Heart right ventricle (tissue), 16 donors: Measurements from ENCODE around the gene CRYBB1. TPM values are rescaled to one million over a fixed set of nuclear protein-coding genes. Genes with fewer than 3 reads are reported as not detected.

Experiments
- ATAC-seq, 8 donors: fragments of 200-7000 bp; cut with Tn5 transposase; one replicate each; pipeline ENCODE4 v1.9.1; 2020; ENCODE audit warnings: mild to moderate bottlenecking in 8 of 8, moderate library complexity in 8 of 8, moderate number of reproducible peaks in 1 of 8
- DNase-seq, 2 donors: peaks; one replicate each; pipeline ENCODE4 v3.0.0-alpha.2; 2020
- H3K27ac ChIP-seq, 10 donors: fragments of 200-600 bp; sonication (generic) in 2 of 10; one replicate each; pipeline versions ENCODE4 v1.5.0 to v1.8.0; 2020 to 2022; ENCODE audit warnings: mild to moderate bottlenecking in 3 of 10
- H3K27me3 ChIP-seq, 7 donors: fragments of 200-600 bp; one replicate each; pipeline ENCODE4 v1.8.0; 2021 to 2022; ENCODE audit warnings: mild to moderate bottlenecking in 2 of 7
- H3K36me3 ChIP-seq, 9 donors: fragments of 200-600 bp; sonication (generic) in 1 of 9; one replicate each; pipeline versions ENCODE4 v1.5.0 to v1.8.0; 2020 to 2022; ENCODE audit warnings: mild to moderate bottlenecking in 2 of 9
- H3K4me1 ChIP-seq, 9 donors: fragments of 200-600 bp; sonication (generic) in 1 of 9; one replicate each; pipeline versions ENCODE4 v1.5.0 to v1.8.0; 2020 to 2022; ENCODE audit warnings: mild to moderate bottlenecking in 4 of 9
- H3K4me3 ChIP-seq, 10 donors: fragments of 200-600 bp; sonication (generic) in 2 of 10; one replicate each; pipeline versions ENCODE4 v1.5.0 to v1.8.0; 2020 to 2022; ENCODE audit warnings: mild to moderate bottlenecking in 7 of 10, moderate library complexity in 2 of 10
- H3K9me3 ChIP-seq, 11 donors: fragments of 200-600 bp in 10 of 11; sonication (generic) in 2 of 11; one replicate each; pipeline versions ENCODE4 v1.5.0 to v1.8.0; 2013 to 2022; ENCODE audit warnings: mild to moderate bottlenecking in 2 of 11, control low read depth in 1 of 11, moderate library complexity in 1 of 11
- WGBS, 2 donors: extraction: QIAGEN DNeasy Blood & Tissue Kit; methylation state at CpG; one replicate each; pipeline ENCODE4 v1.1.7; 2013; ENCODE audit warnings: inconsistent platforms in 1 of 2; 5-methylcytosine and 5-hydroxymethylcytosine counted together
- intact Hi-C, 10 donors: fragments of 100-400 bp; cut with DNase I; formaldehyde crosslinking; loops; one replicate each; pipeline versions ENCODE4 v1.11.1 to v1.14.2; 2022
- polyA plus RNA-seq, 2 donors: library from polyadenylated mRNA; stranded (reverse); fragments of 200-250 nt; gene quantifications; one replicate each; pipeline ENCODE4 v1.2.3, GENCODE V29; 2013
- total RNA-seq, 10 donors: library from RNA; stranded (reverse); fragmentation: NEBNext Ultra II Directional in 3 of 10; extraction: Animal tissue kit (Norgen Biotek cat#: 25700) in 3 of 10; gene quantifications; one replicate each; pipeline versions ENCODE4 v1.2.1 to v1.2.4, GENCODE V29; 2021 to 2023
- TF ChIP-seq, protein P1 (sequence below), 9 donors: fragments of 200-600 bp; sonication (generic) in 2 of 9; IDR thresholded peaks; one replicate each; pipeline versions ENCODE4 v1.5.0 to v1.8.0; 2021 to 2022; ENCODE audit warnings: antibody characterized with exemption in 9 of 9, mild to moderate bottlenecking in 5 of 9, moderate library complexity in 1 of 9
- donor health status: Arrhythmogenic right ventricular cardiomyopathy.
- donor health status: ischemic (EF 13 %, LVEDD 7.1; RV severe dilation, severe dysfunction).
- donor health status: healthy with polysubstance abuse.
- donor health status: DM: no; HTN: yes; CAD: no.
- donor health status: DM: no; HTN: no; CAD: no.
- donor health status: ischemic (EF 25% LVEDD 6.9; RV normal size, moderate dysfunction).
- donor health status: ischemic (EF 25% LVEDD 5.7; RV mildly dilated, moderate dysfunction).
- donor health status: healthy.
- donor health status: DM: yes; HTN: yes; CAD: no.
- donor health status: Ischemic cardiomyopathy.
- donor health status: ischemic (EF 35%, LVEDD 5.7; RV mildly dilated, moderate dysfunction).
- donor health status: nonischemic (EF 11% LVEDD 7.7; RV severe dilation, severe dysfunction).
- donor health status: DM: yes; HTN: yes; CAD: no.
- donor health status: PGD.
- donor health status: ischemic (EF 29% LVEDD 5.4; RV normal size, mild dysfunction).
- donor health status: nonischemic (EF 23%, LVEDD 6.1; RV moderate dilation, normal function).

CRYBB1 gene
- total and polyA plus RNA-seq, 12 donors: 0.24 to 2.5 (median 0.56) TPM; not detected in 3

- H3K27ac ChIP-seq: no peak overlapping the region
- ATAC-seq (no peak), DNase-seq (no peak)
- H3K9me3 ChIP-seq: peaks cover 0 to 5% (median 0%) of the 10 kb centered on the region in 11 donors
- WGBS, 2 donors: 77 to 81% methylated on average over 4 of the region's 4 CpGs
- no peak overlapping the region for H3K4me3 ChIP-seq
- H3K36me3 ChIP-seq: peaks cover 0 to 23% (median 0%) of the 10 kb centered on the region in 9 donors
- peaks cover 4 to 63% (median 56%) of the 10 kb centered on the region in 9 donors for H3K4me1 ChIP-seq
- intact Hi-C loops: loop anchor here in 4 of 10 donors (5.0 to 10.0 kb wide), 4 partner anchors 49 to 72 kb away; partner anchors contain the start of gene TFIP11 (in 2 of the 4)
- no peaks in the 10 kb centered on the region for H3K27me3 ChIP-seq
- TF ChIP-seq, protein P1, sequence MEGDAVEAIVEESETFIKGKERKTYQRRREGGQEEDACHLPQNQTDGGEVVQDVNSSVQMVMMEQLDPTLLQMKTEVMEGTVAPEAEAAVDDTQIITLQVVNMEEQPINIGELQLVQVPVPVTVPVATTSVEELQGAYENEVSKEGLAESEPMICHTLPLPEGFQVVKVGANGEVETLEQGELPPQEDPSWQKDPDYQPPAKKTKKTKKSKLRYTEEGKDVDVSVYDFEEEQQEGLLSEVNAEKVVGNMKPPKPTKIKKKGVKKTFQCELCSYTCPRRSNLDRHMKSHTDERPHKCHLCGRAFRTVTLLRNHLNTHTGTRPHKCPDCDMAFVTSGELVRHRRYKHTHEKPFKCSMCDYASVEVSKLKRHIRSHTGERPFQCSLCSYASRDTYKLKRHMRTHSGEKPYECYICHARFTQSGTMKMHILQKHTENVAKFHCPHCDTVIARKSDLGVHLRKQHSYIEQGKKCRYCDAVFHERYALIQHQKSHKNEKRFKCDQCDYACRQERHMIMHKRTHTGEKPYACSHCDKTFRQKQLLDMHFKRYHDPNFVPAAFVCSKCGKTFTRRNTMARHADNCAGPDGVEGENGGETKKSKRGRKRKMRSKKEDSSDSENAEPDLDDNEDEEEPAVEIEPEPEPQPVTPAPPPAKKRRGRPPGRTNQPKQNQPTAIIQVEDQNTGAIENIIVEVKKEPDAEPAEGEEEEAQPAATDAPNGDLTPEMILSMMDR (IDR thresholded peaks at IDR 0.05): no peak
Measured at GRCh38 chr22:26584010-26584409, 33.8 kb downstream of the CRYBB1 start.

- Histone ChIP-seq H3K4me3 (no peak overlapping the region), H3K9me3 (no peaks in the 10 kb centered on the region), H3K27me3 (no peaks in the 10 kb centered on the region), H3K27ac (no peak overlapping the region), H3K36me3 (peaks cover 0 to 30% (median 0%) of the 10 kb centered on the region in 9 donors), H3K4me1 (peaks cover 4 to 56% (median 39%) of the 10 kb centered on the region in 9 donors)
- 96 to 97% methylated on average over 8 of the region's 8 CpGs for WGBS, 2 donors
- DNase-seq: no peak
- no peak for ATAC-seq
- intact Hi-C loops: loop anchor here in 4 of 10 donors (5.0 to 10.0 kb wide), 4 partner anchors 47 to 69 kb away; partner anchors contain the start of gene TFIP11 (in 2 of the 4)
- TF ChIP-seq, protein P1 (IDR thresholded peaks at IDR 0.05): no peak
Measured at GRCh38 chr22:26581633-26582168, 36.1 kb downstream of the CRYBB1 start.

DNA sequence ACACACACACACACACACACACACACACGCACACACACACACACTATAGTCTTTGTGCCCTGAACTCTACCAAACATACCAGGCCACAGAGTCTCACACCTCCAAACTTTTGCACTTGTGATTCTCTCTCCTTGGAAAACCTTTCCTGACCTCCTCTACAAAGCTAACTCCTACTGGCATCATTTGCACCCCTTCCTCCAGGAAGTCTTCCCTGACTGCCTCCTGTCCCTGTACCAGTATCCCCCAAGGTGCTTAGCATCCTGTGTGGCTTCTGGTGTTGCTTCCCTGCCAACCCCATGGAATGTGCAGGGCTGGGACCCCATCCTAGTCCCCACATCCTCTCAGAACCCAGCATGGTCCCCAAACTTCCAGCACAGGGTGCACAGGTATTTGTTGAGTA is 36.8 kb downstream of the CRYBB1 start:
- intact Hi-C loops: loop anchor here in 4 of 10 donors (5.0 to 10.0 kb wide), 4 partner anchors 46 to 69 kb away; partner anchors contain the start of gene TFIP11 (in 2 of the 4)

GRCh38 chr22:26580240-26580962 is 37.4 kb downstream of the CRYBB1 start:
- Histone ChIP-seq H3K36me3 (peaks cover 0 to 30% (median 0%) of the 10 kb centered on the region in 9 donors), H3K27me3 (no peaks in the 10 kb centered on the region), H3K9me3 (no peaks in the 10 kb centered on the region), H3K4me3 (no peak overlapping the region), H3K27ac (peak overlapping the region in 1 of 10 donors; percentile 73), H3K4me1 (peaks cover 6 to 56% (median 35%) of the 10 kb centered on the region in 9 donors)
- DNase-seq (no peak), ATAC-seq (no peak)
- TF ChIP-seq, protein P1 (IDR thresholded peaks at IDR 0.05): no peak
- WGBS, 2 donors: 76 to 87% methylated on average over 13 of the region's 13 CpGs
- intact Hi-C loops: loop anchor here in 4 of 10 donors (5.0 to 10.0 kb wide), 4 partner anchors 46 to 68 kb away; partner anchors contain the start of gene TFIP11 (in 2 of the 4)

More for the DNA sequence above, 36.8 kb downstream of the CRYBB1 start:
- H3K9me3 ChIP-seq: no peaks in the 10 kb centered on the region
- ATAC-seq (no peak), DNase-seq (no peak)
- no peaks in the 10 kb centered on the region for H3K27me3 ChIP-seq
- peaks cover 4 to 56% (median 37%) of the 10 kb centered on the region in 9 donors for H3K4me1 ChIP-seq
- peaks cover 0 to 30% (median 0%) of the 10 kb centered on the region in 9 donors for H3K36me3 ChIP-seq
- 70 to 81% methylated on average over 1 of the region's 1 CpG for WGBS, 2 donors
- H3K27ac ChIP-seq: no peak overlapping the region
- no peak overlapping the region for H3K4me3 ChIP-seq
- TF ChIP-seq, protein P1 (IDR thresholded peaks at IDR 0.05): no peak
